Bone marrow (tissue), 2 donors: ENCODE data around the gene AMN.
"Not testable (repeated sequence)": the region's sequence is repeated elsewhere in the genome, so short reads cannot be mapped to it uniquely, and the experiment has no call there.

ENCODE experiments used
- DNase-seq, 2 donors: peaks; one replicate each; lab custom pipeline; 2025; lab: John Stamatoyannopoulos, UW

AMN gene

DNA sequence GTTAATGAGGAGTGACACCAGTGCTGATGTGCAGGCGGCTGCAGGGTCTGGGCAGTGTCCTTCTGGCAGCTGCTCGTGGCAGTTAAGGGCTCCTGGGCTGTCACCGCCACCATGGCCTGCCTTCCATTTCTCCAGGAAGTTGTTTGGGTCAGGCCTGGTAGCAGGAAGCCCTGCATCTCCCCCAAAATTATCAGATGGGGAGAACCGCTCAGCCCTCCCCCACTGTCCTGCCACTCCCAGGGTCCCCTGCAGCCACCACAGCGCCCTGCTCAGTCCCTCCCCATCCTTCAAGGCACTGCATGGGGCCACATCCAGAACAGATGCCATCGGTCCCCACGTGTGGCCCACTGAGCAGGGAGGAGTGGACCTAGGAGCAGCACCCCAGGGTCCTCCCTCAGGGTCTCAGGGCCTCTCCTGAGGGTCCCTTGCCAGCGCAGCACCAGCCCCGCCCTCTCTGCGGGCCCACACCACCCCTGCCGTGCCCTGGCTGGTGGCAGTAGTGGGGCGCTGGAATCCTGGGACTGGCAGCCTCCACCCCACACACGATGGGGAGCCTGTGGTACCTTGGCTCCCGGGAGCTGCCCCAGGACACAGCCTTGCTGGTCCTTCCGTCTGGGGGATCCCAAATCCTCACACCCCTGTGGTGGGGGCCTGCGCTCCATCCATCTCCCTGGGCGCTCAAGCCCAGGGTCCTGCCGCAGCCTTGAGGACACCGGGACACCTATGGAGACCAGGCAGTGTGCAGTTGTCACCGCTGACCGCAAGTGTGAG, 10.3 kb upstream of the AMN start:
- DNase-seq: no peak

DNA sequence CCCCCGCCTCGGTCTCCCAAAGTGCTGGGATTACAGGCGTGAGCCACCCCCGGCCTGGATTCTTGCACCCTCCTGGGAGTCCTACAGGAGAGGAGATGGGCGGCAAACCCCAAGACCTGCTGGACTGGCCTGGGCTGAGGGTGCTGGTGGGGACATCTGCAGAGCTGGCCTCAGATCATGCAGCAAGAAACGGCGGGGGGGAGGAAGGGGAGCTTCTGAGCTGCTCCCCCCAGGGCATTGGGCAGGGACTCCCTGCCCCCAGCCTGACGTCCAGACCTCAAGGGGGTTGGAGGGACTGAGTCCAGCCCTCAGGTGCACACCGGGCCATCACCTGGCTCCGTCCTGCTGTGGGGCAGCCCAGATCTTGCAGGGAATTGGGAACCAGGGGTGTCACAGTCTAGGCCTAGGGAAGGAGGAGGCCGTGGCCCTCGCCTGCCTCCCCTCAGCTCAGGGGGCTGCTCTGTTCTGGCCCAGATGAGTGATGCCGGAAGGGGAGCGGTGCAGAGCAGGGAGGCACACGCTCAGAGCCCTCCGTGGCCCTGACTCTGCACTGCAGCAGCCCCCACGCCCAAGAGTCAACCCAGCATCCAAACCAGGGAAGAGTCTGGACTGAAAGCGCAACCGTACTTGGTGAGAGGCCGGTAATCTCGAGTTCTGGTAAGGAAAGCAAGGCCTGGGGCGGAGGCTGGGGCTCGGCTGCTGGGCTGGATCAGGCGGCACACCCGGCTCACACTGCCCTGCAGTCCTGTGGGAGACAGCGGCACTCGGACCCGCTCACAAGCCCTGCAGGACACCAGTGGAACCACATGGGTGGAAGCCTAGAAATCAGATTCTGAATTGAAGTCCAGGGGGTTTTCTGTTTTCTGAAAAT, 8.9 kb upstream of the AMN start:
- DNase-seq: no peak

DNA sequence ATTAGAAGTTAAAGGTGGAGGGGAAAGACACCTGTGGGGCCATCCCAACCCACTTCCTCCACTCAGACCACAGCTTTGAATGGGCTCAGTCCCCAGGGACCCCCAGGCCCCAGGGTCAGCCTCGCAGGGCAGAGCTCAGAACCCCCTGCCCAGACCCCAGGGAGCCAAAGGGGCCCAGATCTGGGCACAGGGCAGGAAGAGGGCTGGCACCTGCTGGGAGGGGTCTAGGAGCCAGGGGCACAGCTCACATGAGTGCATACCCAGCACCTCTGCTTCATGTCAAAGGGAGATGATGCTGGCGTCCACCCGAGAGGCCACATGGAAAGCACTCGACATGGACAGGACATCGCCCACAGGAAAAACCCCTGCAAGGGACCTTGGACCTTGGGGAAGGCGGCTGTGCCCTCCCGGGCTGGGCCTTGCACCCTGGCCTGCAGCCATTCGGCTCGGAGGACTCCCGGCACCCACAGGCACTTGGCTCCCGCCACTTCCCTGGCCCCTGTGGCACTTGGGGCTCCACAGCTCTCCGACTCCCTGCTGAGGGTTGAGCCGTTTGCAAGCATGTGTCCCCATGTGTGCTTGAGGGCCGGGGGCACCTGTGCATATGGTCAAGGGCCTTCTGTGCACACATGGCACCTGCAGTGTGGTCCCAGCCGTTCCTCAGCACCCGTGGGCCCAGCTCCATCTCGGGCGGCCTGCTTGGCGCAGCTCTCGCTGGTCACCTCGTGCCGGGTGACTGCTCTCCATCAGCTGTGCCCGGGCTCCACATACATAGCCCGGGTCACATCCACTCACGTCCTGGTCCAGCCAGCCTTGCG, 7.8 kb upstream of the AMN start:
- no peak for DNase-seq

DNA sequence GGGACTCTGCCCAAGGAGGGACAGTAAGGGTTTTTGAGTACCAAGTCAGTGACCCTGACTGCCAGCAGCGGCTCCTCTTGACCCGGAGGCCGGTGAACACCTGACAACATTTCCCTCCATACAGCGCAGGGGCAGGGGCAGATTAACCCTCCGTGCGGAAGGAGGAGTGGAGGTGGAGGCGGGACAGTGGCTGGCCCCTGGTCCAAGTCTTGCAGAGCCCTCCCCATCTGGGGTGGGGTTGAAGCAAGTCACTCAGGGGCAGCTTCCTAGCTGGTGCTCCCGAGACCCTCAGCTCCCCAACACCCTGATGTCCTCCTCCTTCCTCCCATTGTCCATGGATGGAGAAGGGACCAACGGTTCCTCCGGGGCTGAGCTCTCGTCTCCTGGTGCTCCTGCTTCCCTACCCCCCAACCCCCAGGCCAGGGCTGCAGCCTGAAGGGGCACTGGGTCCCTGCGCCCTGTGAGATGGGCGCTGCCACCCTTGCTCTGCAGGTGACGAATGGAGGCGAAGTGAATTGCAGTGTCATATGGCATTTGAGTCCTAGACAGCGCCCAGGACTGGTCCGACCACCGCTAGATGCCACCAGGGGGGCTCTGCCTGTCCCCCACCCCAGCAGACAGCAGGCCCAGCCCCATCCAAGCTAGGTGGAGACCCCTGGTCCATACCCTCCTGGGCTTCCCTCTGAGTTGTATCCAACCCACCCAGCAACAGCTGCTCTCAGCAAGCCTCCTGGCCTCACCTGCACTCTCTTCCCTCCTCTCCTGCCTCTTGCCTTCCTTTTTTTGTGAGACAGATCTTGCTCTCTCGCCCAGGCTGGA, 7.0 kb upstream of the AMN start:
- no peak for DNase-seq

DNA sequence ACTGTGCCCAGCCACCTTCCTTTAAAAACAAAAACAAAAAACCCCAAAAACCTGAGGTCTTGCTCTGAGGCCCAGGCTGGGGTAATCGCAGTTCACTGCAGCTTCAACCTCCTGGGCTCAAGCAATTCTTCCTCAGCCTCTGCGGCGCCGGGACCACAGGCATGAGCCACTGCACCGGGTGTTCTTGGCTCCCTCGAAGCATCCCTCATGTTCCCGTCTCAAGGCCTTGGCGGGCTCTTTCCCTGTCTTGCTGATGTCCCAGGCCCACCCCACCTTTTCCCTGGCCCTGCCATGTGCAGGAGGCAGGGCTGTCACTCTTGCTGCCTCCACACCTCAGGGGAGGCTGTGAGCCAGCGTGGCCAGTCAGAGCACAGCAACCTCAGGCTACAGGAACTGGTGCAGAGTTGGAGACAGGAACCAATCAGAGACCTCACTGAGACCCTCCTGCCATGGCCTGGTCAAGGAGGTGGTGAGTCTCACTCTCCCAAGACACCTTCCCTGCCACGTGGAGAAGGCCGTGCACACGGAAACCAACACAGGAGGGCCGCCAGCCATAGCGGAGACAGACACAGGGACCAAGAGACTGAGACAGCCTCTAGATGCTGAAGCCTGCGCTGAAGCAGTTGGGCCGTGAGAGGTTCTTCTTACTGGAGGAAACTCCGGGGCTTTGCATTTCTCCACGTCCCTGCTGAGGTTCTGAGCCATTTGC, 6.0 kb upstream of the AMN start:
- no peak for DNase-seq

DNA sequence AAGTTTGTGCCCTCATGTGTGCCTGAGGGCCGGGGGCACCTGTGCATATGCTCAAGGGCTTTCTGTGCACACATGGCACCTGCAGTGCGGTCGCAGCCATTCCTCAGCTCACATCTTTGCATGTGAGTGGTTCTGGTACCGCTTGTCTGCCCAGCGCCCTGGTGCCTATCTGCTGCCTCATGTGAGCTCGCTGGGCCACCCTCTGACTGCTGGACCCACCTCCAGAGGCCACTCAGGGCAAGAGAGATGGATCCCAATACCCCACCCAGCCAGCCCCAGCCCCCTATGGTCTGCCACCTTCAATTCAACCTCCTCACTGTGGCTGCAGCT, 5.4 kb upstream of the AMN start:
- DNase-seq: no peak

DNA sequence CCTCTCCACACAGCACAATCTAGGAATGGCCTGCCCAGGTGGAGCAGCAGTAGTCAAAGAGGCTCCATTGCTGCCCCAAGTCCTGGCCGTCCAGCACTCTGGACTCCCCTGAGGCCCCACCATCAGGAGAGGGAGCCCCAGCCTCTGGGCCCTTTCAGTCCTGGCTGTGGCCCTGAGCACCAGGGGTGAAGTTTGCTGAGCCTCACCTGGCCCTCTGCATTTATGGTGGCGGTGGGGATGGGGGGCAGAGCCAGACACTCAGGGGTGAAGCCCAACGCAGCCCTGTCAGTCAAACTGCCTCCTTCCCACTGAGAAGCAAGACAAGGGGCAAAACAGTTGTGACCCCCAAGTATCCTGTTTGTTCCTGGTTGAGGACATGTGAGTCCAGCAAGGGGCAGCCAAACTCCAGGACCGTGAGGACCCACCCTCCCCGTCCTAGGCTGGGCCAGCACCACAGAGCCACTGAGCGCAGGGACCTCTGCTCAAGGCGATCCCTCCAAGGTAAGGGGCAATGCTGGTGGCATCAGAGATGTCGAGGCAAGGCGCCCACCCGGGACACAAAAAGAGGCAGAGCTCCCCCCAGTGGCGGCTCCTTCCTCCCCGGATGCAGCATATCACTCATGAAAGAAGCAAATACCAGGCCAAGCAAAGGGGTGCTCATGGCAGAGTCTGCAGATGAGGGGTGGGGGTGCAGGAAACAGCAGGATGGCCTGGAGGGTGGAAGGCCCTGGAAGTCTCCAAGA, 4.8 kb upstream of the AMN start:
- peak in 1 of 2 donors; percentile 53 for DNase-seq

DNA sequence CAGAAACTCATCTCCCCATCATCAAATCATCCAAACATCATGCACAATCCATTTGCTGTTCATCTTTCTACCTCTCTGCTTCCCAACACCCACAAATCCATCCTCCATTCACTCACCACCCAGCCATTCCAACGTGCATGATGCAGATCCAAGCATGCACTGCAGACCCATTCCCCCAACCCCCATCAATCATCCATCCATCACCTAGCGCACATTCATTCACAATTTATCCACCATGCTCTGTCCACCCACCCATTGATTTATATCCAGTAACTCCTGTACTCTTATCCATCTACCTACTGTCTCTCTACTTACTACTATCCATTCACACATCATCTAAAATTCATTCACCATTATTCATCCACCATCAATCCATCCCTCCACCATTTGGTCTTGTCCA, 4.0 kb upstream of the AMN start:
- no peak for DNase-seq

DNA sequence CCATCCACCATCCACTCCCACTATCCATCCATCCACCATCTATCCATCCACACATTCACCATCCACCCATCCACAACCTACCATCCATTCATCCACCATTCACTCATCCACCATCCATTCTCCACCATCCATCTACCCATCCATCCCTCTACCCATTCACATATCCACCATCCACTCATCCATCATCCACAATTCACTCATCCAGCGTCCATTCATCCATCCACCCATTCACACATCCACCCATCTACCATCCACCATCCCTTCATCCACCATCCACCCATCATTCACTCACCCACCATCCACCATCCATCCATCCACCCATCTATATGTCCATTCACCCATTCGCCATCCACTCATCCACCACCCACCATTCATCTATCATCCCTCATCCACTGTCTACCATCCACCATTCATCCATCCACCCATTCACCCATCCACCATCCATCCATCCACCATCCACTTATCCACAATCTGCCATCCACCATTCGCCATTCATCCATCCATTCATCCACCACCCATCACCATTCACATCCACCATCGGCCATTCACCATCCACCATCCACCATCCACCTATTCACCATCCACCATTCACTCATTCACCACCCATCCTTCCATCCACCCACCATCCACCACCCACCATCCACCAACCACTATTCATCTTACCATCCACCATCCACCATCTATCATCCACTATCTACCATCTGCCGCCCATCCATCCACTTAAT, 2.0 kb upstream of the AMN start:
- no peak for DNase-seq

DNA sequence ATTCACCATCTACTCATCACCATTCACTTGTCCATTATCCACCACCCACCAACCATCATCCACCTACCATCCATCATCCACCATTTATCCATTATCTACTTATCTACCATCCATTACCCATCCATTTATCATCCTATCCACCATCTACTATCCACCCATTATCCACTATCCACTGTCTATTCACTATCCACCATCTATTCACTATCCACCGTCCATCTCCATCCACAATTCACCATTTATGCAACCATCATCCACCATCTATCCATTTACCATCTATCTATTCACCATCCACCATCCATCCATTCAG, 1.5 kb upstream of the AMN start:
- no peak for DNase-seq

DNA sequence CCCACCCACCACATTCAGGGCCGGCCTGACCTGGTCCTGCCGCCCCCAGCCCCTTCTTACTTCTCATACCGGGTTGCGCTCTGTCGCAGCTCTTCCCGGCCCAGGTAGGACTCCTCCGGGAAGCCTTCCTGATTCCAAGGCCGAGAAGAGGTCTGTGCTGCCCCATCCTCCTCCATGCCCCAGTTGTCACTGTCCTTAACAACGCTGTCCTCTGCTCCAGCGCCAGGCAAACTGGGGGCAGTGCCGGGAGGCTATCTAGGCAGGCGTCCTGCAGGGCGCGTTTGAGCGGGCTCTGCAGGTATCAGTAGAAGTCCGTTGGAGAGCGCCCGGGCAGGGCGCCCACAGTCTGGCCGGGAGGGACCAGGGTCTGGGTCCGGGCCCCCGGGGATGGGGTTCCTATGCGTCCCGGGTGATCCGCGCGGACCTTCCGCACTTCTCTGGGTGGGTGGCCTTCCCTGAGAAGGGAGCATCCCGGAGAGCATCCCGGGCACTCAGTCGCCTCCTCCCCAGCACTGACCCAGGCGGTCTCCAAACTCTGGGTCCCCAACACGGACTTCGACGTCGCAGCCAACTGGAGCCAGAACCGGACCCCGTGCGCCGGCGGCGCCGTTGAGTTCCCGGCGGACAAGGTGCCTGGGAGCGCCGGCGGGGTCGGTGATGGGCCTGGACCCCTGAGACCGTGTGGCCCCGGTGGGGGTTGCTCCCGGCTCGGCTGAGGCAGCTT, 900 bp downstream of the AMN start:
- DNase-seq: no peak

DNA sequence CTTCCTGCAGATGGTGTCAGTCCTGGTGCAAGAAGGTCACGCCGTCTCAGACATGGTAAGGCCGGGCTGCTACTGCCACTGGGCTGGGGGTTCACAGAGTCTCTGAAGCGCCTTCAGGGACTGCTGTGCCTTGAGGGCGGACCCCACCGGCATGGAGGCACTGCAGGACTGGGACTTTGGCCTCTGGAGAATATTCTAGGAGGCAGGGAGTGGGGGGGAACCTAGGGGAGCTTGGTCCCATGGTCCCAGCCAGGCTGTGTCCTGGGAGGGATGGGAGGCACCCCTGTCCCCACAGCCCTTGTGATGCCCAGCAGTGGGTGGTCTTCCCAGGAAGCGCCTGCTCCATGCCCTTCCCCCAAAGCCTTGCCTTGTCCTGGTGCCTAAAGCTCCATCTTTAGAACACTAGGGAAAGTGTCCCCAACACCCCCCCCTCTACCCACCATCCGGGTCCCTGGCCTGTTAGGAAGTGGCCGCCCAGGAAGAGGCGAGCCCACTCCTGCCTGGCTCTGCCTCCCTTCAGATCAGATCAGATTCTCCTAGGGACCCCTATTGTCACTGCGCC, 1.5 kb downstream of the AMN start:
- no peak for DNase-seq

DNA sequence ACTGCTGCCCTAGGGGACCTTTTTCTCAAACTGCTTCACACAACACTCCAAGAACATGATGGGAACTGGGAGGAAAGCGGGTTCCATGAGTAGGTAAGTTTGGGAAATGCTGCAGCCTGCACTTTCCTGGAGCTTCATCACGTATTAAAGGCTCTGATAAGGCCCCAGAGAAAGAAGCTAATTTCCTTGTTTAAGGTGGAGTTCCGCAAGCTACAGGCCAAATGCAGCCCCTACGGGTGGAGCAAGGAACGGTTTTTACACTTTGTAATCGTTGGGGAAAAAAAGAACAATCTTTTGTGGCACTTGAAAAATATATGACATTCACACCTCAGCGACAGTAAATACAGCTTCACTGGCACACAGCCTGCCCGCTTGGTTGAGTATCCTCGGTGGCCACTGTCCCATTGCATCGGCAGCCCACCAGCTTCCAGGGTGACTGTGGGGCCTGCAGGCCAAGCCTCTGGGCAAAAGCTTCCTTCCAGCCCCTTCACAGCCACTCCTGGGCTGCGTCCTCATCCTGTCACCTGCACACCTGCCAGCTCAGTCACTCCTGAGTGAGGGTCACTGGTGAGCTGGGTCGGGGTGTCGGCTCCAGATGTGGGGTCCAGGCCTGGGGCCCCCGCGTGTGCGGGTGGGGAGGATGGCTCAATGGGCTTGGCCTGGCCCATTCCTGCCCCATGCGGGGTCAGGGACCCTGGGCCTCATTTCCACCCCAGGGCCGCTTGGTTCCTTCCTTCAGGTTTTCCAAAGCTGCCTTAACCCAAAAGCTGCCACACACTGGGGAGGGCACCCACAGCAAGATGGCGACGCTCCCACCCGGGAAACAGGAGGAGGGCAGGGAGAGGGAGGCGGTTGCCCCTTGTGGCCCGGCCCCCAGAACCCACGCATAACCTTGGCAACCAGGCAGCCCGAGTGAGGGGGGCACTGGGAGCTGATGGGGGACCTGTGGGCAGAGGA, 2.4 kb downstream of the AMN start:
- DNase-seq: no peak

DNA sequence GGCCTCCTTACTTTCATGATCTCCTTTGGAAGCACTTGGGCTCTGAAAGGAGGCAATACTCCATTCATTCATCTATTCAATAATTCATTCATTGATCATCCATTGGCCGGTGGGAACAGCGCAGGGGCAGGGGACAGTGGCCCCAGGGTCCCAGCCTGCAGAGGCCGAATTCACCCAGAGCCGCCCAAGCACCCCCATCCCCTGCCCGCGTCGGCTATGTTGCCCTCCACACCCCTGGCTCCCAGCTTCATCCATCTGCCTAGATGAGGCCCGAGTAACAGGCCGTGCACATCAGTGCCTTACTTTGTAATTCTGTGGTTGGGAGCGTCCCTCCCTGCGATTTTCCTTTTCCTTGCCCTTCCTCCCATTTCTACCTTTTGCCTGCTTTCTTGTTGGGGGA, 3.2 kb downstream of the AMN start:
- DNase-seq: no peak

DNA sequence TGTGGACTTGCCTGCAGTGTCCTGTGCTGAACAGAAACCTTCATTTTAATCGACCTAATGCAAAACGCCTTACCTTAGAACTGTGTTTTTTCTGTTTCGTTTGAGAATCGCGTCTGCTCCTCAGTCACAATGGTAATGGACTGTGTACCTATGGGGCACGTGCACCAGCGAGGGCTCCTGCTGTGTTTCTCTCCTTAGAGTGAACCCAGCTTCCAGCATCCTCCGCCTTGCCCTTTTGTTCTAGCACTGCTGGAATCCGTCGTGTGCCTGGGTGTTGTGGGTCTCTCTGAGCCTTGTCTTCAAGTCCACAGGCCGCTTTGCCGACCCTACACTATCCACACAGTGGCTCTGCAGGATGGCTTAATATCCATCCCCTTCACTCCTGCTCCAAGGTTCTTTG, 3.6 kb downstream of the AMN start:
- DNase-seq: no peak

DNA sequence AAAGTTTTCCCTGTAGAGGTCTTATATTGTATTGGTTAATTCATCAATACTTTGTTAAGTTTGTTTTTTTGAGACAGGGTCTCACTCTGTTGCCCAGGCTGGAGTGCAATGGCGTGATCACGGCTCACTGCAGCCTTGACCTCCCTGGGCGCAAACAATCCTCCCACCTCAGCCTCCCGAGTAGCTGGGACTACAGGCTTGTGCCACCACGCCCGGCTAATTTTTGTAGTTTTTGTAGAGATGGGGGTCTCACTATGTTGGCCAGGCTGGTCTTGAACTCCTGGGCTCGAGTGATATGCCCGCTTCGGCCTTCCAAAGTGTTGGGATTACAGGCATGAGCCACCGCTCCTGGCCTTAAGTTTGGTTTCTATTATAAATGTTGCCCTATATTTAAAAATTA, 4.4 kb downstream of the AMN start:
- not testable (repeated sequence) for DNase-seq

DNA sequence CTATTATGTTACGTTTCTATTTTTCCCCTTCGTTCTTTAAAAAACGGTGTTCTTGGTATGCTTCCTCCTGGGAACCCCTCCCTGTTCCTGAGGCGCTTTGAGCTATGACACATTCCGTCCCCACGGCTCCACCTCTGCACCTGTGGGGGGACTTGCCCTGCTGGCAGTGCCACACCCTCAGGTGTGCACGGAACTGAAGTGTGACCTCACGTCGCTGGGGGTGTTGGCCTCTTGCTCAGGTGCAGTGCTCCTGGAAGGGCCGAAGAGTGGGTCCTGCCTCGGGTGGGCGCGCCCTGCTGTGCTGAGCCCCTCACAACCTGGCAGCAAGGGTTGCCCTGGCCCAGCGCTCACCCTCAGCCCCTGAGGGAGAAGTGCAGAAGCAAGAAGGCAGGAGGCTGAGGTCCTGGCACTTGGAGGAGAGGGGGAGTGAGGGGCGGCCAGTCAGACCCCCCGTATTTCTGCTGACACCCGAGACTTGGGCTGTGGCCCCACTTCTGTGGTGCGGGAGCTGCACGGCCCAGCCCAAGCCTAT, 4.9 kb downstream of the AMN start:
- no peak for DNase-seq
